Stimulated activated CD8-positive, alpha-beta memory T cell treated with anti-CD3 and anti-CD28 coated beads, Interleukin-15, amount 100 ng/mL, for 4 hours (primary cell): ENCODE results near the gene RHEB.

ENCODE experiments used
- DNase-seq, 2 donors: peaks; one replicate each; pipeline ENCODE4 v3.0.0-alpha.2; 2020; ENCODE audit warnings: low read depth in 2 of 2

The RHEB gene

DNA sequence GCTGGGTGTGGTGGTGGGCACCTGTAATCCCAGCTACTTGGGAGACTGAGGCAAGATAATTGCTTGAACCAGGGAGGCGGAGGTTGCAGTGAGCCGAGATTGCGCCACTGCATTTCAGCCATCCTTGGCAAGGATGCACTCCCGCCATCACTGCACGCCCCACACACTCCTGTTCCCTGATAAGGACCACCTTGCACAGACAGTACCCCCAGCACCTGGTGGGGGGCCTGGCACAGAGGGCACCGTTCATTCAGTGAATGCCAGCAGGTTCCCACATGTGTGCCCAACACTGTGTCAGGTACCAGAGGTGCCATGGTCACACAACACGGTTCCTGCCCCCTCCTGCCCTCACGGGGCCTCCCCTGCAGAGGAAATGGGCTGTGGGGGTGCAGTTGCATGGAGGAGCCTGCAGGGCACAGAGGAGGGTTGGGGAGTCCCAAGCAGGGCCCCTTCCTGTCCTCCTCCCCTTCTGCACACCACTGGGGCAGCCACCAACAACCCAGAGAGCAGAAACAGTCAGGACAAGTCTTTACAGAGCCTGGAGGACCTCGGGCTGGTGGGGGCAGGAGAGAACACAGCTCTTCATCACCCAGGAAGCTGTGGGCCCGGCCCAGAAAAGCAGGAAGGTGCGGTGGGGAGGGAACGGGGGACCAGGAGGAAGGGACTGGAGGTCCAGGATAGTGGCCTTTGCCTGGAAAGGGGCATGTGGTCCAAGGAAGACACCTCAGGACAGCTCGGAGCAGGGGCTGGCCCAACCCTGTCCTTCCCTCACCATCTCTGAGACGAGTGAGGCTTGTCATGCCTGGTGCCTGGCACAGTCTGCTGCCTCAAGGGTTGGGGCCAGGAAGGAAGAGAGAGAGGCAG lies 86.8 kb downstream of the RHEB start:
- no peak for DNase-seq

- DNase-seq = no peak
Observed at GRCh38 chr7:151431768-151432311, 87.9 kb downstream of the RHEB start.

GRCh38 chr7:151431281-151431767 lies 88.4 kb downstream of the RHEB start:
- no peak for DNase-seq

GRCh38 chr7:151430391-151431205 lies 89.1 kb downstream of the RHEB start:
- no peak for DNase-seq

- no peak for DNase-seq
Observed at GRCh38 chr7:151429560-151430331, 89.9 kb downstream of the RHEB start.

- no peak for DNase-seq
Observed at GRCh38 chr7:151429237-151429559, 90.5 kb downstream of the RHEB start.

GRCh38 chr7:151428378-151429236 lies 91.1 kb downstream of the RHEB start:
- no peak for DNase-seq

DNA sequence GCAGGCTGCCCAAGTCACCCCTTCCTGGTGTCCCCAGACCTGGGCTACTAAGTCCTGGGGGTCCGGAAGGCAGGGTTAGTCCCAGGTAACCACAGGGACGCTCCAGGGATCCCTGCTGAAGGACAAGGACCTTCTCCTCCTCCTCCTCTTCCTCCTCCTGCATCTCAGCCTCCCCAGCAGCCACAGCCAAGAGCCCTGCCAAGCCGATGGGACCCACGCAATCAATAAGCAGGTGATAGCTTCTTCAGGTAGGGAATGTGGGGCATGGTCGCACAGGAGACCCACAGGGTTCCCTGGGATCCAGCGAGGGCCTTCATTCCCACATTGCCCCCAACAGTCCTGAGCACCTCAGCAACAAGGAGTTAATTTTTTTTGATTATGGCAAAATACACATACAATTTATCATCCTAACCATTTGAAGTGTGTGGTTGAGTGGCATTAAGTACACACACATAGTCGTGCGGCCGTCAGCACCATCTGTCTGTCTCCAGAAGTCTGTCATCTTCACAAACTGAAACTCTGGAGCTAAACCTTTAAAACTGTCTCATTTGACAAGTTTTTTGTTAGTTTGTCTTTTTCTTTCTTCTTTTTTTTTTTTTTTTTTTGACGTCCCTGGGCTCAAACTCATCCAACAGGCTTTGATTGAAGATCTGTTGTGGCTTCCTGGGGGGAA lies 91.9 kb downstream of the RHEB start:
- DNase-seq = no peak

DNA sequence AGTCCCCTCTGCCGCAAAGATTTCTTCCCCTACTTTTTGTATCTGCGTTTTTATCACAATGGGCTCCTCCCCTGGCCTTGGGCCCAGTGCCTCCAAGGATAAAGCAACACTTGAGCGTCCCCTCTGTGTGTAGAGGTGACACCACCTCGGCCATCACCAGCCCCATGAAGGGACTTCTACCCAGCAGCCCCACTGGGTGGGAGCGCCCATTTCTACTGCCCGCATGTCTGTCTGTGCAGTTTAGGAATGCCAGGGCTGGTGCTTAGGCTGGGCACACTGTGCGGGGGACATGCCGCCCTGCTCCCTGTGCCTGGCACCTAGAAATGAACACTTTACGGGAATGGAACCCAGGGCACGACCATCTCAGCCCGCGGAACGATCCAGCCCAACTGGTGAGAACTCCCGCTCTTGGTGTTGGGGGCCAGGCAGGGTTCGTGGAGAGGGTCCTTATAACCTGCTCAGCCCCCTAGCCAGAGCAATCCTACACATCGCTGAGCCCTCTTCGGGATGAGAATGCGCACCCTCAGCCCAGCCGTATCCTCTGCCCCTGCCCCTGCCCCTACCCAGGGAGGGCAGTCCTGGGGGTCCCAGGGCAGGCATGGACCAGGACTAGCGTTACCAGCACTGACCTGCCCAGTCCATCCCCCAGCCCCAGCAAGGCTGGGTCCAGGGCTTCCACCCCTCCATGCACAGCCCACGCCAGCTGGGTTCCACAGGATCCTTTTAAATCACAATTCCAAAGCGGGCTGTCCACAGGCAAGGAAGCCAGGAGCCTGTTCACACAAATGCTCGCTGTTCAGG lies 92.6 kb downstream of the RHEB start:
- DNase-seq = no peak

GRCh38 chr7:151426441-151426903 lies 93.2 kb downstream of the RHEB start:
- DNase-seq = no peak

- DNase-seq = no peak
Observed at GRCh38 chr7:151425670-151426440, 93.8 kb downstream of the RHEB start.

DNA sequence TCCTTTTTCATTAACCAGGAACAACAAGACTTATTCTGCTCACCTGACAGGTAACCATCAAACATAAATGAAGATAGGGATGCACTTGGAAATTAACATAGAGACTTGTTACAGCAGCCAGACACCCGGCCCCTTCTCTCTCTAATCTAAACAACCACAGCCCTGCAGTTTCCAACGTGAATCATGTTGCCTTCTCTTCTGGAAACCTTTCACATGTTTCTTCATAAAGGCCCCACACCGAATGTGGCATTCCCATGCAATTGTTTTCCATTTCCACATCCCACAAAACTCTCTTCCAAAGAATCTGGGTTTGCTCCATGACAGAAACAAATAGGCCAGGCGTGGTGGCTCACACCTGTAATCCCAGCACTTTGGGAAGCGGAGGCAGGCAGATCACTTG lies 94.9 kb downstream of the RHEB start:
- no peak for DNase-seq

- no peak for DNase-seq
Observed at GRCh38 chr7:151423936-151424335, 95.8 kb downstream of the RHEB start.

GRCh38 chr7:151423226-151423625 lies 96.5 kb downstream of the RHEB start:
- DNase-seq = no peak

DNA sequence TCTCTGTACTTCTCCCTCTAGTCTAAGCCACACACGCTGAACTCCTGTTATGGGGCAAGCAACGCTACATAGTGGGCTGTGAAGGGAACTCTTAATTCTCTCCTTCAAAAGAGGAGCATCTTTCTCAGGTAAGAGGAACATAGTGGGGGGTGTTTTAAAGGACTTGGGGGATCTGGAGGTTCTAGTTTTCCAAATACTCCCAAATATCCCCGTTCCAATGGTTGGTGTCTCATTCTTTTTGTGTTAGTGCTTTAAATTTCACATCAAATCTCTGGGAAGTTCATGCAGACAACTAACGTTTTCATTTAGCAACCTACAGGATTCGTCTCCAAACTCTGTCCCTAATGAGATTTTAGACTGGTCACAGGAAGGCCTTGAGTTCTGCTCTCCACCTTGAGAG lies 97.5 kb downstream of the RHEB start:
- DNase-seq = no peak

DNA sequence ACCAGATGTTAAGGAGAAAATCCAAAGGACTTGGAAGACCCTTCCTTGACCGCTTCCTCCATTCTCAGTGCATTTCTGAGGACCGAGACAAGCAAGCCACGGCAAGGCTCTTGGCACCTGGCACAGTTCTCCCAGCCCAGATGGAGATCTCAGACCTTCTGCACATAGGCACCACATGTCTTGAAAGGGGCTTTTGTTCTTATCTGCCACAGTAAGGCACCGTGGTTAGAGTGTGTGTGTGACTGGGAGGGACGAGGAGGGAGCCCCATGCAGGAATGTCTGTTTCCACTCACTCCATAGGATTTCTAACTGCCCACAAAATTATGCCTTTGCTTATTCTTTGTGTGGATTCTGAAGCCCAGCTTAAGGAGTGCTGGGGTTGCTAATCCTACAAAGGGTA lies 99.6 kb downstream of the RHEB start:
- DNase-seq = no peak

GRCh38 chr7:151416941-151417315 lies 102.8 kb downstream of the RHEB start:
- no peak for DNase-seq

DNA sequence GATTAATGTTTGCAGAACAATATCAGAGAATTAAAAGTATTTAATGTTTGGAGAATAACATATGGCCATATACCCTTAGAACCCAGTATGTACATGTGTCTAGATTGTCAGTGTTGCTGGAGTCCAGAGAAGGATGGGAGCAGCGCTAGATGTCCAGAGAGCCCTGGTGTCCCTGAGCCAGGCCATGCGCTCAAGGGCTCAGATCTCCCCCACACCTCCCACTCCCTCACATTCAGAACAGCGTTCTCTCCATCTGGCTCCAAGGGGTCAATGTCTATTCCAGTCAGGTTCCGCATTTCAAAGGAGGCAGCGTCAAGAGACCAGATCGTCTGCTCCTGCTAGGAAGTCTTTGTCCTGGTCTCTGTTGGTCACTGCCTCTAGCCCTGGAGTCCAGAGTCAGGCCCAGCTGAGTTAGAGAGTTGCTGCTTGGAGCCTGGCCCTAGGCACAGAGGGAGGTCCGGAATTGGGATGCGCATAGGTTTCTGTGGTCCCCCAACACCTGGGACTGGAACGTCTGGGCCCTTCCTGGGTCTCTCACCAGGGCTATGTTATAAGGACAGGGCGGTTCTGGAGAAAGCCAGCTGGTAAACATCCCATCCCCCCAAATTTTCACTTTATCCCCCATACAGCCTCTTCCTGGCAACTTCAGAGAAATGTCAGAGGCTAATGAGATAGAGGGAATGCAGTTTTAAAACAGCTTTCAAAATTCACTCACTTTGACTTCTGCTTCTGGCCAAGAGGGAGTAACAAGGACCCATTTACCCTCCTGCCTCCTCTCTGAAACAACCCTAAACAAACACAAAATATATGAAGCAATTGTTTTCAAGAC lies 103.4 kb downstream of the RHEB start:
- no peak for DNase-seq
